Thoracic aorta (tissue), 2 donors: ENCODE data around the gene NDUFA8. TPM values are rescaled to one million over a fixed set of nuclear protein-coding genes. Genes with fewer than 3 reads are reported as not detected.
A peak's percentile ranks its signal among the peaks of the same experiment; 100 is the strongest.

Experiments used
- ATAC-seq: fragments of 150-250 bp; one replicate; pipeline ENCODE4 v1.8.0; 2017; ENCODE audit warnings: low read depth; ENCODE audit not compliant: insufficient number of reproducible peaks, low FRiP score
- DNase-seq: peaks from one replicate; pipeline ENCODE4 v3.0.0-alpha.2; 2020; ENCODE audit warnings: low spot score
- H3K27ac ChIP-seq, 2 donors: fragments of 200-600 bp; sonication (generic); 1 replicate in 1 of 2; 2 replicates in 1 of 2; pipeline ENCODE4 v1.5.1; 2016; ENCODE audit warnings: mild to moderate bottlenecking in 2 of 2, moderate library complexity in 2 of 2
- H3K27me3 ChIP-seq: fragments of 200-600 bp; sonication (generic); replicated peaks from 2 replicates; pipeline ENCODE4 v1.6.0; 2016; ENCODE audit warnings: mild to moderate bottlenecking; ENCODE audit not compliant: insufficient read depth
- H3K36me3 ChIP-seq: fragments of 200-600 bp; sonication (generic); one replicate; pipeline ENCODE4 v1.5.1; 2016
- H3K4me1 ChIP-seq, 2 donors: fragments of 200-600 bp; sonication (generic); 1 replicate in 1 of 2; 2 replicates in 1 of 2; pipeline versions ENCODE4 v1.5.1 to v1.6.0; 2016; ENCODE audit warnings: low read depth in 2 of 2, mild to moderate bottlenecking in 1 of 2; ENCODE audit not compliant: control insufficient read depth in 1 of 2
- H3K4me3 ChIP-seq: fragments of 200-600 bp; sonication (generic); 2 replicates; pipeline ENCODE4 v1.5.1; 2016; ENCODE audit warnings: mild to moderate bottlenecking
- H3K9me3 ChIP-seq: fragments of 200-600 bp; sonication (generic); 2 replicates; pipeline ENCODE4 v1.5.1; 2016
- total RNA-seq, 2 donors: library from RNA; depleted of rRNA; stranded (reverse); fragments of >200 nt; gene quantifications; one replicate each; pipeline versions ENCODE4 v1.1.0 to v1.2.3, GENCODE V29; 2016
- TF ChIP-seq, protein P1 (sequence below): fragments of 200-600 bp; sonication (generic); IDR thresholded peaks from one replicate; pipeline ENCODE4 v1.5.1; 2019; ENCODE audit warnings: antibody characterized with exemption

The NDUFA8 gene
- total RNA-seq, 2 donors from 2014 or later: 14.6 to 19.3 TPM

DNA sequence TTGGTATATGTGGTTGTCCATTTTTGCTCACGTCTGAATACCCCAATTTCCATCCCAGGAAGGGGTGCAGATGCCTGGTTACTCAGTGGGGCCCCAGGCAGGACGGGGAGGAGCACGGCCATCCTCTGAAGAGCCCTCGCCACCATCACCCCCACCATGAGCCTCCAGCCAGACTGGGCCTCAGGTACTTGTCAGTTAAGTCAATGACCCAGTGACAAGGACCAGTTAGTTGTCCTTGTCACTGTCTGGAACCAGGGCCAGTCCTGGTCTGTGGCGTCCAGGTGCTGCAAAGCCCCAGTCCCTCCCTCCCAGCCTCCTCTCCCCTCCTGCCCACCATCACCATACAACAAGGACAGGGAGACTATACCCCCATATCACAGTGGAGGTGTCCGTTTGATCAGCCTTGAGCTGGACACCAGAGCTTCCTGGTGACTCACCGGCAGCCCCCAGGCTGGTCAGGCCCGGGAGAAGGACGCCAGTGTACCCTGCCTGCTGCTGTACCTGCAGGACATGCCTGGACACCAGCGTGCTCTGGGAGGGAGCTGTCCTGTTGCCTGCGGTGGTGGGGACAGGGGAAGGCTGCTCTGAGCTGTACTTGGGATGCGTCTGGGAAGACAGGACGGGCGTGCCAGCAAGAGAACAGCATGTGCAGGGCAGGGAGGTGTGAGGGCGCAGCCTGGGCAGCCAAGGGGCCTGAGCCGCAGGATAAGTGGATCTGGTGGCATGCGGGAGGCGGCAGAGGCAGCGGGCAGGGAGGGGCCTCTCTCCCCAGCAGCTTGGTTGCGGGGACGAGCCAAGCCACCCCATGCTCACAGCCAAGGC is 33.9 kb downstream of the NDUFA8 start:
- Histone ChIP-seq H3K4me3 (peak overlapping the region; percentile 58), H3K4me1 (peaks cover 0 to 19% of the 10 kb centered on the region in 2 donors), H3K27ac (no peak overlapping the region), H3K27me3 (no peaks in the 10 kb centered on the region), H3K9me3 (no peaks in the 10 kb centered on the region), H3K36me3 (no peaks in the 10 kb centered on the region)
- ATAC-seq (no peak), DNase-seq (no peak)
- TF ChIP-seq, protein P1, sequence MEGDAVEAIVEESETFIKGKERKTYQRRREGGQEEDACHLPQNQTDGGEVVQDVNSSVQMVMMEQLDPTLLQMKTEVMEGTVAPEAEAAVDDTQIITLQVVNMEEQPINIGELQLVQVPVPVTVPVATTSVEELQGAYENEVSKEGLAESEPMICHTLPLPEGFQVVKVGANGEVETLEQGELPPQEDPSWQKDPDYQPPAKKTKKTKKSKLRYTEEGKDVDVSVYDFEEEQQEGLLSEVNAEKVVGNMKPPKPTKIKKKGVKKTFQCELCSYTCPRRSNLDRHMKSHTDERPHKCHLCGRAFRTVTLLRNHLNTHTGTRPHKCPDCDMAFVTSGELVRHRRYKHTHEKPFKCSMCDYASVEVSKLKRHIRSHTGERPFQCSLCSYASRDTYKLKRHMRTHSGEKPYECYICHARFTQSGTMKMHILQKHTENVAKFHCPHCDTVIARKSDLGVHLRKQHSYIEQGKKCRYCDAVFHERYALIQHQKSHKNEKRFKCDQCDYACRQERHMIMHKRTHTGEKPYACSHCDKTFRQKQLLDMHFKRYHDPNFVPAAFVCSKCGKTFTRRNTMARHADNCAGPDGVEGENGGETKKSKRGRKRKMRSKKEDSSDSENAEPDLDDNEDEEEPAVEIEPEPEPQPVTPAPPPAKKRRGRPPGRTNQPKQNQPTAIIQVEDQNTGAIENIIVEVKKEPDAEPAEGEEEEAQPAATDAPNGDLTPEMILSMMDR: no peak

DNA sequence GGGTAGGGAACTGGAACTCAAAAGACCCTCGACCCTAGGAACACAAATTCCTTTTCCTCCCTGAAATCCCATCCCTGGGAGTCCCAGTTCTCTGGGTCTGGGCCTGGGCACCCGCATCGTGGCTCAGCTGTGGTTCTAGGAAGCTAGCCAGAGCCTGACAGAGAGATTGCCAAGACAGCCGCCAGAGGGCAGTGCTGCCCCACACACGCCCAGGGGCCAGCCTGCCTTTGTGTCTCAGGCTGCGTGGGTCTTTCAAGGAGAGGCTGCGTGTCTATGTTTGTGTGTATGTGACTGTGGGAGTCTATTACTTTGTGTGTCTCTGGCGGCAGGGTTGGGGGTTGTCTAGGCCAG is 34.4 kb downstream of the NDUFA8 start:
- peaks cover 0 to 19% of the 10 kb centered on the region in 2 donors for H3K4me1 ChIP-seq
- TF ChIP-seq, protein P1: peak; percentile 89
- no peaks in the 10 kb centered on the region for H3K27me3 ChIP-seq
- no peak overlapping the region for H3K4me3 ChIP-seq
- H3K27ac ChIP-seq: no peak overlapping the region
- no peak for ATAC-seq
- no peaks in the 10 kb centered on the region for H3K36me3 ChIP-seq
- peak; percentile 35 for DNase-seq
- no peaks in the 10 kb centered on the region for H3K9me3 ChIP-seq

DNA sequence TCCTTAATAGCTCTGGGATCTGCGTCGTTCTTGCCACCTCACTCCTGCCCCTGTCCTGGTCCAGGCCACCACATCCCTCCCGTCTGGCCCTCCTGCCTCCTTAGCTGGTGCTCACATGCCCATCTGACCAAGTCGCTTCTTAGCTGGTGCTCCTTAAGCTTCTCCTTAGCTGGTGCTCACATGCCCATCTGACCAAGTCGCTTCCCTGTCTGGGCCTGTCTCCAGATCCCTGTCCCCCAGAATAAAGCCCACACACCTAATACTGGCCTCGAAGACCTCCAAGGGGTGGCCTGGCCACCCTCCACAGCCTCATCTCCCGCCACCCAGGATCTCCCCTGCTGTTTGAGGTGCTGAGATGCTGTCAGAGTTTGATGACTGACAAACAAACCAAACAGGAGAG is 35.1 kb downstream of the NDUFA8 start:
- Histone ChIP-seq H3K9me3 (no peaks in the 10 kb centered on the region), H3K27ac (no peak overlapping the region), H3K27me3 (no peaks in the 10 kb centered on the region), H3K4me3 (no peak overlapping the region), H3K4me1 (peaks cover 0 to 19% of the 10 kb centered on the region in 2 donors), H3K36me3 (no peaks in the 10 kb centered on the region)
- TF ChIP-seq, protein P1: no peak
- no peak for ATAC-seq
- DNase-seq: no peak

DNA sequence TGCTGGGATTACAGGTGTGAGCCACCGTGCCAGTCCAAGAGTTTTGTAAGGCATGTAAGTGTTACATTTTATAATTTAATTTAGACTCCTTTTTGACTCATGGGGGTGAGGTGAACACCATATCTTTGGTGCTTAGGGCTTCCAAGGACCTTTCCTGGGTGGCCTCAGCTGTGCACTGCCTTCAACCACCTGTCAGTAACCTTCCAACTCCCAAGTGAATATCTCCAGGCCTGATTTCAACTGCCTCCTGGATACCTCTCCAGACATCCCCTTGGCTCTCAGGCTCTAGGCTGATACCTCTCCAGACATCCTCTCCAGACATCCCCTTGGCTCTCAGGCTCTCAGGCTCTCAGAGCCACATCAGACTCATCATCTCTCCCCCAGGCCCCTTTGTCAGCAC is 35.5 kb downstream of the NDUFA8 start:
- peaks cover 0 to 19% of the 10 kb centered on the region in 2 donors for H3K4me1 ChIP-seq
- no peak overlapping the region for H3K4me3 ChIP-seq
- no peaks in the 10 kb centered on the region for H3K27me3 ChIP-seq
- H3K36me3 ChIP-seq: no peaks in the 10 kb centered on the region
- DNase-seq (no peak), ATAC-seq (no peak)
- no peaks in the 10 kb centered on the region for H3K9me3 ChIP-seq
- no peak overlapping the region for H3K27ac ChIP-seq
- TF ChIP-seq, protein P1: no peak

DNA sequence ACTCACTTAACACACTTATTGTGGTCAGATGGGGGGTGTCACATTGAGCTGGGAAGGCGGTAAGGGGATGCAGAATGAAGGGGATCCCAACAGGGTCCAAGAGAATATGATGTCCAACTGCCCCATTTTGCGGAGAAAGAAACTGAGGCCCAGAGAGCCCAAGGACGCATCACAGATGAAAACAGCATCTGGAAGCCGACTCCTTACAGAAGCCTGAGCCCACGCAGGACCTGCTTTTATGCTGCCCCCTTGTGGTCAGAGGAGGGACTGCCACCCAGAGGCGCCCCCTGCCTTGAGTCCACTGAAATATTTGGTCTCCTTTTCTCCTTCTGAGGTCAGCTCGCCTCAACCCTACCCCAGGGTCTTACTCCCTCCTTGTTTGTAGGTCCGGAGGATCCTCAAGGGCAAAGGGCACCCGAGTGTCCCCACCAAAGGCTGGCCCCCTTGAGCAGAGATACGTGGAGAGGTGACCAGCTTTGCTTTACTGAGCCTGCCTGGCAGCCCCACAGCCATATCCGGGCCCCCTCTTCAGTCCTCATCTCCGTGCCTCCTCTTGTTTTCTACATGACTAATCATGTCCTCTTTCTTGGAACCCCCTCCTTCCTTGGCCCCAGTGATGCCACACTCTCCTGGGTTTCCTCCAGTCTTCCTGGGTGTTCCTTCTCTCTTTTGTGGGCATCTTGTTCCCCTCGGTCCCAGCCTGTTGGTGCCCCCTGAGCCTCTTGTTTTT is 36.5 kb downstream of the NDUFA8 start:
- TF ChIP-seq, protein P1: peak; percentile 94
- H3K27ac ChIP-seq: no peak overlapping the region
- H3K4me1 ChIP-seq: peaks cover 0 to 19% of the 10 kb centered on the region in 2 donors
- H3K9me3 ChIP-seq: no peaks in the 10 kb centered on the region
- ATAC-seq (no peak), DNase-seq (no peak)
- no peaks in the 10 kb centered on the region for H3K36me3 ChIP-seq
- H3K27me3 ChIP-seq: no peaks in the 10 kb centered on the region
- H3K4me3 ChIP-seq: no peak overlapping the region
